ENCODE results near the gene GPR153. TPM values are rescaled to one million over a fixed set of nuclear protein-coding genes. Genes with fewer than 3 reads are reported as not detected.
A peak's percentile ranks its signal among the peaks of the same experiment; 100 is the strongest.
"Not testable (repeated sequence)": the region's sequence is repeated elsewhere in the genome, so short reads cannot be mapped to it uniquely, and the experiment has no call there.

Gene GPR153
- 1.5 TPM in 2 replicates for total RNA-seq

DNA sequence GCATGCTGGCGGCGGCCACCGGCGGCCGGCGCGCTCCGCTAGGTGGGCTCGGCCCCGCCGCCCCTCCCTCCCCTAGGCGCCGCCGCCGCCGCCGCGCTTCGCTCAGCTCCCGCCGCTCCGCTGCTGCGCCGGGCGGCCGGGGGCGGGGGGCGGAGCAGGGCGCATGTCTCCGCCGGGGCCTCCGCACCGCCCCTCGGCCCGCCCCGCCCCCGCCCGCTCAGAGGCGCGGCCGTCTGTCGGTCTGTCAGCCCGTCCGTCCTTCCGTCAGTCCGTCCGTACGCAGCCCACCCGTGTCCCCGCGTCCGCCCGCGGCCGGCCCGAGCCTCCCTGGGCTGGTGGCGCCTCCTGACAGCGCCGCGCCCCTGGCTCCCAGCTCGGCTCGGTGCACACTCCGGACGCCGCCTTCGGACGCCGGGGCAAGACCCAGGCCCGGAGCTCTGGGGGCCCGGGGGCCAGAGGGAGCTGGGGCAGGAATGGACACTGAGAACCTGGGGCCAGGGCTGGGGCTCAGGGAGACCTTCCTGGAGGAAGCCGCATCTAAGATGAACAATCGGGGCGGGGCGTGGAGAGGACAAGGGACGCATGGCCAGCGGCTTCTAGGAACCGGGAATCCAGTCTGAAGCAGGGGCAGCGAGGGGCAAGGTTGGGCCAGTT lies at the start of gene GPR153:
Gene GPR153, minus strand, starts transcription at position 138 of the 654 bp plus-strand sequence. CDS start 6,193 bp downstream, outside the sequence.
- Mint-ChIP-seq H3K36me3 (ENCODE audit: low read depth) (no peaks in the 10 kb centered on the region), H3K27ac (no peak within 1 kb of the TSS), H3K9me3 (no peaks in the 10 kb centered on the region), H3K4me3 (ENCODE audit: low read depth) (peak within 1 kb of the TSS; percentile 54), H3K4me1 (ENCODE audit: low read depth) (peaks cover 2% of the 10 kb centered on the region), H3K27me3 (ENCODE audit: low read depth) (peaks cover 19% of the 10 kb centered on the region)
- DNase-seq (ENCODE audit: low spot score), result peak; percentile 35
- intact Hi-C loops (cut with micrococcal nuclease), result no loop called here

DNA sequence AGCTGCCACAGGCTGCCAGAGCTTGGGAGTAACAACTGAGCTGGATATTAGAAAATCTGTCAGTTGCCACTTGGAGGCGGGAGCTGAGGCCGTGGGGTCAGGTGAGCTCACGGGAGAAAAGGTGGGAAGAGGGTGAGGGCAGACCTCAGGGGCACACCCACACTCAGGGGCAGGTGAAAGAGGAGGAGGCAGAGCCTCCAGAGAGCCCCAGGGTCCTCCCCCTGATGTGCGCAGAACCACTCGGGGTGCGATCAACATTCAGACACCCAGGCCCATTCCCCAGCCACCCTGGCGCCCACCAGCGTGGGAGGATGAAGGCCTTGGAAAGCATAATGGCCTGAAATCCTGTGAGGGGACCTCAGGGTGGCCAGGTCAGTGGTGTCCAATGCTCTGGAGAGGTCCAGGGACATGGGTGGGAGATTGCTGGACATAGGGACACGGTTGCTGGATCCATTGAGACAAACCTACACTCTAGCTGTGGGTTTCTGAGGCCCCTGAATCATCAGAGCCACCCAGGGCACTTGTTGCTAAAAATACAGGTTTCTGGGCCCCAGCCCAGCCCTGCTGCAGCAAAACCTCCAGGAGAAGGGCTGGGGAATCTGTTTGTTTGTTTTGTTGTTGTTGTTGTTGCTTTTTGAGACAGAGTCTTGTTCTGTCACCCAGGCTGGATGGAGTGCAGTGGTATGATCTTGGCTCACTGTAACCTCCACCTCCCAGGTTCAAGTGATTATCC lies 49.4 kb upstream of the GPR153 start:
- DNase-seq (ENCODE audit: low spot score), result no peak
- Mint-ChIP-seq H3K36me3 (ENCODE audit: low read depth) (peaks cover 21% of the 10 kb centered on the region), H3K4me1 (ENCODE audit: low read depth) (no peaks in the 10 kb centered on the region), H3K27me3 (ENCODE audit: low read depth) (no peaks in the 10 kb centered on the region), H3K9me3 (no peaks in the 10 kb centered on the region), H3K27ac (no peak overlapping the region), H3K4me3 (ENCODE audit: low read depth) (no peak overlapping the region)
- intact Hi-C loops (cut with micrococcal nuclease), result no loop called here

GRCh38 chr1:6309564-6309963 lies 48.7 kb upstream of the GPR153 start:
- H3K27me3 Mint-ChIP-seq (ENCODE audit: low read depth), result no peaks in the 10 kb centered on the region
- no peak for DNase-seq (ENCODE audit: low spot score)
- H3K9me3 Mint-ChIP-seq, result no peaks in the 10 kb centered on the region
- peaks cover 21% of the 10 kb centered on the region for H3K36me3 Mint-ChIP-seq (ENCODE audit: low read depth)
- no peaks in the 10 kb centered on the region for H3K4me1 Mint-ChIP-seq (ENCODE audit: low read depth)
- H3K4me3 Mint-ChIP-seq (ENCODE audit: low read depth), result no peak overlapping the region
- intact Hi-C loops (cut with micrococcal nuclease), result no loop called here
- no peak overlapping the region for H3K27ac Mint-ChIP-seq

DNA sequence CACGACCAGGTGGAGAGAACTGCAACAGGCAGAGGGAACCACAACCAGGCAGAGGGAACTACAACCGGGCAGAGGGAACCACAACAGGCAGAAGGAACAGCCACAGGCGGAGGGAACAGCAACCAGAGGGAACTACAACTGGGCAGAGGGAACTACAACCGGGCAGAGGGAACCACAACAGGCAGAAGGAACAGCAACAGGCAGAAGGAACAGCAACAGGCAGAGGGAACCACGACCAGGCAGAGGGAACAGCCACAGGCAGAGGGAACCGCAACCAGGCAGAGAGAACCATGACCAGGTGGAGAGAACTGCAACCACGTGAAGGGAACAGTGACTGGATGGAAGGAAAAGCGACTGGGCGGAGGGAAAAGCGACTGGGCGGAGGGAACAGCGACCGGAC lies 47.6 kb upstream of the GPR153 start:
- H3K9me3 Mint-ChIP-seq, result no peaks in the 10 kb centered on the region
- no peak overlapping the region for H3K4me3 Mint-ChIP-seq (ENCODE audit: low read depth)
- intact Hi-C loops (cut with micrococcal nuclease), result no loop called here
- H3K27me3 Mint-ChIP-seq (ENCODE audit: low read depth), result no peaks in the 10 kb centered on the region
- H3K4me1 Mint-ChIP-seq (ENCODE audit: low read depth), result no peaks in the 10 kb centered on the region
- H3K36me3 Mint-ChIP-seq (ENCODE audit: low read depth), result peaks cover 18% of the 10 kb centered on the region
- no peak for DNase-seq (ENCODE audit: low spot score)
- H3K27ac Mint-ChIP-seq, result no peak overlapping the region

DNA sequence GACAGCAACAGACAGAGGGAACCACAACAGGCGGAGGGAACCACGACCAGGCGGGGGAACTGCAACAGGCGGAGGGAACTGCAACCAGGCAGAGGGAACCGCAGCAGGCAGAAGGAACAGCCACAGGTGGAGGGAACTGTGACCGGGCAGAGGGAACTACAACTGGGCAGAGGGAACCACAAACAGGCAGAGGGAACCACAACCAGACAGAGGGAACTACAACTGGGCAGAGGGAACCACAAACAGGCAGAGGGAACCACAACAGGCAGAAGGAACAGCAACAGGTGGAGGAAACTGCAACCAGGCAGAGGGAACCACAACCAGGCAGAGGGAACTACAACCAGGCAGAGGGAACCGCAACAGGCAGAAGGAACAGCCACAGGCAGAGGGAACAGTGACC lies 46.8 kb upstream of the GPR153 start:
- H3K9me3 Mint-ChIP-seq; H3K27ac Mint-ChIP-seq; H3K4me3 Mint-ChIP-seq (ENCODE audit: low read depth); DNase-seq (ENCODE audit: low spot score); H3K4me1 Mint-ChIP-seq (ENCODE audit: low read depth); intact Hi-C loops (cut with micrococcal nuclease); H3K27me3 Mint-ChIP-seq (ENCODE audit: low read depth): not testable (repeated sequence)
- peaks cover 18% of the 10 kb centered on the region for H3K36me3 Mint-ChIP-seq (ENCODE audit: low read depth)

DNA sequence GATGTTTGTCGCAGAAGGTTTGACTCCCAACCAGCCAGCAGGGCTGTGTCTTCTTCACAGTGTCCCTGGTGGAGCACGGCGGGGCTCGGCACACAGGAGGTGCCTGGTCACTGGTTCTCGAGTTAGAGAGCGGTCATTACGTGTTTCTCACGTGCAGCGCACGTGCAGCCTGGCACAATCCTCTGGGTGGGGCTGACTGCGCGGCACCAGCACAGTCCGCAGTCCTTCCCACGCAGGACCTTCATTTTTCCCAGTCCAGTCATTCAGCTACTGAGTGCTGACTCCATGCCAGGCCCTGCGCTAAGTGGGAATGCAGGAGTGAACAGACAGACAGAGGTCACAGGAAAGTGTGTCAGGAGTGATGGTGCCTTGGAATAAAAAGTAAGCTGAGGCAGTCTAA lies 46.2 kb upstream of the GPR153 start:
- no peaks in the 10 kb centered on the region for H3K27me3 Mint-ChIP-seq (ENCODE audit: low read depth)
- DNase-seq (ENCODE audit: low spot score), result no peak
- no peak overlapping the region for H3K27ac Mint-ChIP-seq
- no peaks in the 10 kb centered on the region for H3K9me3 Mint-ChIP-seq
- H3K4me3 Mint-ChIP-seq (ENCODE audit: low read depth), result no peak overlapping the region
- no peaks in the 10 kb centered on the region for H3K4me1 Mint-ChIP-seq (ENCODE audit: low read depth)
- H3K36me3 Mint-ChIP-seq (ENCODE audit: low read depth), result peaks cover 18% of the 10 kb centered on the region
- intact Hi-C loops (cut with micrococcal nuclease), result no loop called here

GRCh38 chr1:6303397-6304012 lies 42.6 kb upstream of the GPR153 start:
- Mint-ChIP-seq H3K36me3 (ENCODE audit: low read depth) (peaks cover 12% of the 10 kb centered on the region), H3K27me3 (ENCODE audit: low read depth) (no peaks in the 10 kb centered on the region), H3K4me3 (ENCODE audit: low read depth) (no peak overlapping the region), H3K27ac (no peak overlapping the region), H3K9me3 (no peaks in the 10 kb centered on the region), H3K4me1 (ENCODE audit: low read depth) (no peaks in the 10 kb centered on the region)
- intact Hi-C loops (cut with micrococcal nuclease), result no loop called here
- DNase-seq (ENCODE audit: low spot score), result no peak

- no peak overlapping the region for H3K4me3 Mint-ChIP-seq (ENCODE audit: low read depth)
- H3K9me3 Mint-ChIP-seq, result no peaks in the 10 kb centered on the region
- intact Hi-C loops (cut with micrococcal nuclease), result no loop called here
- H3K4me1 Mint-ChIP-seq (ENCODE audit: low read depth), result no peaks in the 10 kb centered on the region
- H3K27ac Mint-ChIP-seq, result no peak overlapping the region
- no peaks in the 10 kb centered on the region for H3K27me3 Mint-ChIP-seq (ENCODE audit: low read depth)
- DNase-seq (ENCODE audit: low spot score), result no peak
- H3K36me3 Mint-ChIP-seq (ENCODE audit: low read depth), result peaks cover 10% of the 10 kb centered on the region
Measured at GRCh38 chr1:6302568-6302967, 41.7 kb upstream of the GPR153 start.

DNA sequence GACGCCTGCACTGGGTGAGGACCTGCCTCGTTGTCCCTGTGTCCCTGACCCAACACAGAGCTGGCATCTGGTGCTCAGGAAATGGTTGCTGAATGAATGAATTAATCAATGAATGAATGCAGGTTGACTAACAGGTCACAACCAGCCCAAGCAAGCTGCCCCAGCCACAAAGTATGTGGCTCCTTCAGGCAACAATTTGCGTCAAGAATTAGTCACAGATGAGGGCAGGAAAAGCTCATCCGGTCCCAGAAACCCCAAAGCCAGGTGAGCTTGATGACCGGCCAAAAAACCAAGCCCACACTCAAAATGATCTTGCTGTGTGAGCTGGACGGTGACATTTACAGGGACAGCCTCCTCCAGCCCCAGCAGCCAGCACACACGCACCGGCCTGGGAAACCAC lies 40.6 kb upstream of the GPR153 start:
- no peak overlapping the region for H3K4me3 Mint-ChIP-seq (ENCODE audit: low read depth)
- H3K4me1 Mint-ChIP-seq (ENCODE audit: low read depth), result no peaks in the 10 kb centered on the region
- no peaks in the 10 kb centered on the region for H3K9me3 Mint-ChIP-seq
- H3K36me3 Mint-ChIP-seq (ENCODE audit: low read depth), result peaks cover under 1% of the 10 kb centered on the region
- H3K27ac Mint-ChIP-seq, result no peak overlapping the region
- no peak for DNase-seq (ENCODE audit: low spot score)
- no peaks in the 10 kb centered on the region for H3K27me3 Mint-ChIP-seq (ENCODE audit: low read depth)
- intact Hi-C loops (cut with micrococcal nuclease), result no loop called here

GRCh38 chr1:6300342-6301048 lies 39.6 kb upstream of the GPR153 start:
- H3K4me3 Mint-ChIP-seq (ENCODE audit: low read depth), result no peak overlapping the region
- H3K27me3 Mint-ChIP-seq (ENCODE audit: low read depth), result no peaks in the 10 kb centered on the region
- H3K9me3 Mint-ChIP-seq, result no peaks in the 10 kb centered on the region
- H3K4me1 Mint-ChIP-seq (ENCODE audit: low read depth), result no peaks in the 10 kb centered on the region
- no peak for DNase-seq (ENCODE audit: low spot score)
- H3K36me3 Mint-ChIP-seq (ENCODE audit: low read depth), result no peaks in the 10 kb centered on the region
- intact Hi-C loops (cut with micrococcal nuclease), result no loop called here
- no peak overlapping the region for H3K27ac Mint-ChIP-seq

GRCh38 chr1:6299557-6300165 lies 38.8 kb upstream of the GPR153 start:
- Mint-ChIP-seq H3K36me3 (ENCODE audit: low read depth) (peaks cover 2% of the 10 kb centered on the region), H3K4me1 (ENCODE audit: low read depth) (no peaks in the 10 kb centered on the region), H3K4me3 (ENCODE audit: low read depth) (no peak overlapping the region), H3K27ac (no peak overlapping the region), H3K27me3 (ENCODE audit: low read depth) (no peaks in the 10 kb centered on the region), H3K9me3 (no peaks in the 10 kb centered on the region)
- intact Hi-C loops (cut with micrococcal nuclease), result no loop called here
- no peak for DNase-seq (ENCODE audit: low spot score)

- Mint-ChIP-seq H3K27ac (no peak overlapping the region), H3K36me3 (ENCODE audit: low read depth) (peaks cover 6% of the 10 kb centered on the region), H3K9me3 (no peaks in the 10 kb centered on the region), H3K27me3 (ENCODE audit: low read depth) (no peaks in the 10 kb centered on the region), H3K4me1 (ENCODE audit: low read depth) (no peaks in the 10 kb centered on the region), H3K4me3 (ENCODE audit: low read depth) (no peak overlapping the region)
- intact Hi-C loops (cut with micrococcal nuclease), result no loop called here
- no peak for DNase-seq (ENCODE audit: low spot score)
Measured at GRCh38 chr1:6298940-6299465, 38.1 kb upstream of the GPR153 start.
